Measurements from ENCODE around the gene TFF2.

Gene TFF2

DNA sequence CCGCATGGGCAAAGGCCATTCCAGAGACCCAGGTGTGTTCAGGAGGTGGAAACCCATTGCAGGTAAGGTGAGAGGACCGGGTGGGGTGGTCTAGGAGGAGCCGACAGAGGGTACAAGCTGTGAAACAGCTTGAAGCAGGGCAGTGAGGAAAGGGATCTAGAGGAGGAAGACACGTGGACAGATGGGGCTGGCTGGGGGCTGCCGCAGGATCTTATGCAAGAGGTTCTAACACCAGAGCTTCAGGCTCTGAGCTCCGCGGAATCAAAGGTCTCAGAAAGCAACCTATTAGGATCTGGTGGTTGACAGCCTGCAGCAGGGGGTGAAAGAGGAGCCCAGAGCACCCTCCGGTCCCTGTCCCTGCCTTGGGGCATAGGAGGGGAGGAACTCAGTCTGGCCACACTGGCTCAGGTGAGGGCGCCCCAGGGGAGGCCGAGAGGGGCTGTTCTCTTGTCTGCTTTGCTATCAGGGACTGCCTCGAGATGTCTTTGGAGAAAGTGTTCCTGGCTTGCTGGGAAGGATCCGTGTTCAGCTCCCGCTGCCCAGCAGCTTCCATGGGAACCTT lies 13.6 kb upstream of the TFF2 start:
- Histone ChIP-seq H3K27me3 (ENCODE audit: control insufficient read depth, insufficient read depth, low read length) (no peaks in the 10 kb centered on the region), H3K9me3 (ENCODE audit: control insufficient read depth, insufficient read depth, low read depth, low read length) (peaks cover 7% of the 10 kb centered on the region), H3K27ac (ENCODE audit: low read depth, low read length) (no peak overlapping the region), H3K4me3 (ENCODE audit: low read depth, low read length) (no peak overlapping the region), H3K36me3 (ENCODE audit: control insufficient read depth, insufficient read depth, low read length) (no peaks in the 10 kb centered on the region), H3K4me1 (ENCODE audit: control insufficient read depth, insufficient read depth, low read length) (no peaks in the 10 kb centered on the region), H3K9ac (ENCODE audit: low read length) (no peak overlapping the region)

DNA sequence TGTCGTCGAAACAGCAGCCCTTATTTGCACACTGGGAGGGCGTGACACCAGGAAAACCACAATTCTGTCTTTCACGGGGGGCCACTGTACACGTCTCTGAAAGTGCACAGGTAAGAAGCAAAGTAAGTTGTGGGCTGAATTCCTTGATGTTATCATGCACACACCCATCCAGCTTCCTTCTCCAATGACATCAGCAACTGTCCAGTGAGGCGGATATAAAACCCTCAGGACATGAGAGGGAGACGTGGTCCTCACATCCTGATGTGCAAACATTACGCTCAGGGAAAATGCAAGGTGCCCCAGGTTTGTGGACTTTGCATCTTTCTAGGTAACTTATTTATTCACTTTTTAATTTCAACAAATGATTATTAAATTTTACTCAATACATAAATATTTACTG lies 12.5 kb upstream of the TFF2 start:
- no peak overlapping the region for H3K4me3 ChIP-seq (ENCODE audit: low read depth, low read length)
- H3K27ac ChIP-seq (ENCODE audit: low read depth, low read length), result no peak overlapping the region
- H3K9me3 ChIP-seq (ENCODE audit: control insufficient read depth, insufficient read depth, low read depth, low read length), result peaks cover 13% of the 10 kb centered on the region
- H3K36me3 ChIP-seq (ENCODE audit: control insufficient read depth, insufficient read depth, low read length), result no peaks in the 10 kb centered on the region
- H3K4me1 ChIP-seq (ENCODE audit: control insufficient read depth, insufficient read depth, low read length), result no peaks in the 10 kb centered on the region
- H3K9ac ChIP-seq (ENCODE audit: low read length), result no peak overlapping the region
- H3K27me3 ChIP-seq (ENCODE audit: control insufficient read depth, insufficient read depth, low read length), result no peaks in the 10 kb centered on the region

DNA sequence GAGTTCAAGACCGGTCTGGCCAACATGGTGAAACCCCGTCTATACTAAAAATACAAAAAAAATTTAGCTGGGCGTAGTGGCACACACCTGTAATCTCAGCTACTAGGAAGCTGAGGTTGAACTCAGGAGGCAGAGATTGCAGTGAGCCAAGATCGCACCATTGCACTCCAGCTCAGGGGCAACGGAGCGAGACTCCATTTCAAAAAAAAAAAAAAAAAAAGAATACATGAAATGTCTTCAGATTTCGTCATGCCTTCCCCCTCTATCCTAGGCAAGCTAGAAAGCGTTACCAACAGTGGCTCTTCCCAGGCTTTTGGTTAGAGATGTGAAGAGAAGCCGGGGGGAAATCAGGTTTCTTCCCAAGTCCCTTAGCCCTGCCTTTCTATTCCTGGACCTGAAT lies 11.9 kb upstream of the TFF2 start:
- H3K27me3 ChIP-seq (ENCODE audit: control insufficient read depth, insufficient read depth, low read length), result no peaks in the 10 kb centered on the region
- H3K36me3 ChIP-seq (ENCODE audit: control insufficient read depth, insufficient read depth, low read length), result no peaks in the 10 kb centered on the region
- H3K4me1 ChIP-seq (ENCODE audit: control insufficient read depth, insufficient read depth, low read length), result no peaks in the 10 kb centered on the region
- no peak overlapping the region for H3K4me3 ChIP-seq (ENCODE audit: low read depth, low read length)
- H3K27ac ChIP-seq (ENCODE audit: low read depth, low read length), result no peak overlapping the region
- peaks cover 13% of the 10 kb centered on the region for H3K9me3 ChIP-seq (ENCODE audit: control insufficient read depth, insufficient read depth, low read depth, low read length)
- no peak overlapping the region for H3K9ac ChIP-seq (ENCODE audit: low read length)

DNA sequence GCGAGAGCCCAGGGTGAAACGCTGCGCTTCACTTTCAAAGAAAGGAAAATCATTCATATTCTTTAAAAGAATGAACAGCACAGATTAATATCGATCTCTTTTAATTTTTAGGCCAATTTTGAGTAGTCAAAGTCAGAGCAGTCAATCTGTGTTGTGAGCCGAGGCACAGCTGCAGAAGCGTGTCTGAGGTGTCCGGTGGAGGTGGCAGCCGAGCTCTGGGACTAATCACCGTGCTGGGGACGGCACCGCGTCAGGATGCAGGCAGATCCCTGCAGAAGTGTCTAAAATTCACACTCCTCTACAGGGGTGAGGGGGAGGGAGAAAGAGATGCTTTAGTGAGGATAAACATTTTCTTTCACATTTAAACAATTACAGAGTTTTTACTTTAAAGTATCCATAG lies 11.4 kb upstream of the TFF2 start:
- no peak overlapping the region for H3K9ac ChIP-seq (ENCODE audit: low read length)
- H3K9me3 ChIP-seq (ENCODE audit: control insufficient read depth, insufficient read depth, low read depth, low read length), result peaks cover 16% of the 10 kb centered on the region
- H3K36me3 ChIP-seq (ENCODE audit: control insufficient read depth, insufficient read depth, low read length), result no peaks in the 10 kb centered on the region
- H3K27ac ChIP-seq (ENCODE audit: low read depth, low read length), result no peak overlapping the region
- no peak overlapping the region for H3K4me3 ChIP-seq (ENCODE audit: low read depth, low read length)
- no peaks in the 10 kb centered on the region for H3K4me1 ChIP-seq (ENCODE audit: control insufficient read depth, insufficient read depth, low read length)
- no peaks in the 10 kb centered on the region for H3K27me3 ChIP-seq (ENCODE audit: control insufficient read depth, insufficient read depth, low read length)

DNA sequence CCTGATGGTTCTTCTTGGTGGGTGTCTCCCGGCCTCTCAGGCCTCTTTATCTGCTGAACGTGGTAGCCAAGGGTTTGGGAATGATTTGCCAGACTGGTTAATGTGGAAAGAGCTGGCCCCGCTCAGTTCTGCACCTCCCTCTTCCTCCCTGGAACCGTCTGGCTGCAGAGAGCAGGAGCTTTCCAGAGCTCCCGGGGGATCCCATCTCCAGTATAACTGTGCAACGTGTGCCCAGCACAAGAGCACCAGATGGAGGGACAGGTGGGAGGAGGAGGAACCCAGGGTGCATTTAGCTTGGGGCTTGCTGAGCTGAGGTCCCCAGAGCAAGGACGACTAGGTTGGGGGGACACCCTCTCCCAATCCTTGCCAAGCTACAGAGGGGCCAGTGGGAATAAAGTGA lies 10.5 kb upstream of the TFF2 start:
- Histone ChIP-seq H3K27ac (ENCODE audit: low read depth, low read length) (no peak overlapping the region), H3K4me1 (ENCODE audit: control insufficient read depth, insufficient read depth, low read length) (no peaks in the 10 kb centered on the region), H3K9ac (ENCODE audit: low read length) (no peak overlapping the region), H3K36me3 (ENCODE audit: control insufficient read depth, insufficient read depth, low read length) (no peaks in the 10 kb centered on the region), H3K4me3 (ENCODE audit: low read depth, low read length) (no peak overlapping the region), H3K27me3 (ENCODE audit: control insufficient read depth, insufficient read depth, low read length) (no peaks in the 10 kb centered on the region), H3K9me3 (ENCODE audit: control insufficient read depth, insufficient read depth, low read depth, low read length) (peaks cover 16% of the 10 kb centered on the region)

DNA sequence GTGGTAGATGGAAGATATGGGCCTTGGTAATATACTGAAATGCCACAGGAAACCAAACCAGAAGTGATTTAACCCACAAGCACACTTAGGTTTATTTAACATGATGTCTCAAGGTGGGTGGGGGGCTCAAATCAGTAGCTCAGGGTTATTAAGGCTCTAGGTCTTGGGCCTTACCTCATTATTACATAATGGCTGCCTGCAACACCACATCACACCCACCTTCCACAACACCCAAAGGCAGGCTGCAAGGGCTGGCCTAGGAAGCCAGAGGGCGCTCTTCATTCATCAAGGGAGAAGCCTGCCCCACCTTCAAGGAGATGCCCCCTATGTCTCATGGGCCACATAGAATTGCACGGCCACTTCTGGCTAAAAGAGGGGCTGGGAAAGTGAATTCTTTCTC lies 9.5 kb upstream of the TFF2 start:
- Histone ChIP-seq H3K27me3 (ENCODE audit: control insufficient read depth, insufficient read depth, low read length) (no peaks in the 10 kb centered on the region), H3K4me1 (ENCODE audit: control insufficient read depth, insufficient read depth, low read length) (no peaks in the 10 kb centered on the region), H3K9me3 (ENCODE audit: control insufficient read depth, insufficient read depth, low read depth, low read length) (peaks cover 16% of the 10 kb centered on the region)

DNA sequence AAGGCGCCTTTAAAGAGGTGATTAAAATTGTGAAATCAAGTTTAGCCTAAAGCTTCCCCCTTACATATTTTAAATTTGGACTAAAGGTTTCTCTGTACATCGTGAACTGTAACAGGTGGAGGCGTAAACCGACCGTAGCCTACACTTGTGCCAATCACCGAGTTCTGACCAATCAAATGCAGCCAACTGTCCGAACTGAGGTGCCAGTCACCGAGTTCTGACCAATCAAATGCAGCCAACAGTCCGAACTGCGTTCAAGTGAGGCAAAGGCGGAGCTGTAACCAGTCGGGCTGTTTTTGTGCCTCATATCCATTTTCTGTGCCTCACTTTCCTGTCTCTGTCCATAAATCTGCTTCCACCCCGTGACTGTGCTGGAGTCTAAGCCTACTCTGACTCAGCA lies 8.1 kb upstream of the TFF2 start:
- Histone ChIP-seq H3K36me3 (ENCODE audit: control insufficient read depth, insufficient read depth, low read length) (no peaks in the 10 kb centered on the region), H3K27me3 (ENCODE audit: control insufficient read depth, insufficient read depth, low read length) (no peaks in the 10 kb centered on the region), H3K9ac (ENCODE audit: low read length) (no peak overlapping the region), H3K9me3 (ENCODE audit: control insufficient read depth, insufficient read depth, low read depth, low read length) (peaks cover 16% of the 10 kb centered on the region), H3K4me3 (ENCODE audit: low read depth, low read length) (no peak overlapping the region), H3K27ac (ENCODE audit: low read depth, low read length) (no peak overlapping the region), H3K4me1 (ENCODE audit: control insufficient read depth, insufficient read depth, low read length) (no peaks in the 10 kb centered on the region)

More for the DNA sequence above, 9.5 kb upstream of the TFF2 start:
- Histone ChIP-seq H3K27ac (ENCODE audit: low read depth, low read length) (no peak overlapping the region), H3K9ac (ENCODE audit: low read length) (no peak overlapping the region), H3K4me3 (ENCODE audit: low read depth, low read length) (no peak overlapping the region), H3K36me3 (ENCODE audit: control insufficient read depth, insufficient read depth, low read length) (no peaks in the 10 kb centered on the region)

DNA sequence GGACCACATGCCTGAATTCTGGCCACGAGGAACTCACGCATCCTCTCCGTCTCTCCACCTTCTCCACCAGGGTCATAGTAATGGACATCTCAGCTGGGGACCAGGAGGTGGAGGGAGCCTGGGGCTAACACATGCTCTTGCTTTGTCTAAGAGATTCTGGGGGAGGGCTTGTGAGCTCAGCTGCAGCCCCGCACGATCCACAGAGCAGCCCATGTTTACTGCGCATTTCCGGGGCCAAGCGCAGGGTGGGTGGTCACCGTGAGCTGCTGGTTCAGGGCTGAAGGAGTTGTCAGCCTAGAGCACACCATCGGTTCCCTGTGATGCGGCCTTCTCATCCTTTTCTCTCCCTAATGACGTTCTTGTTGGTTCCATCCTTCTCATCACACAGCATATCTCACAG lies 7.5 kb upstream of the TFF2 start:
- no peaks in the 10 kb centered on the region for H3K4me1 ChIP-seq (ENCODE audit: control insufficient read depth, insufficient read depth, low read length)
- H3K27ac ChIP-seq (ENCODE audit: low read depth, low read length), result no peak overlapping the region
- H3K27me3 ChIP-seq (ENCODE audit: control insufficient read depth, insufficient read depth, low read length), result no peaks in the 10 kb centered on the region
- H3K9ac ChIP-seq (ENCODE audit: low read length), result no peak overlapping the region
- no peaks in the 10 kb centered on the region for H3K36me3 ChIP-seq (ENCODE audit: control insufficient read depth, insufficient read depth, low read length)
- H3K9me3 ChIP-seq (ENCODE audit: control insufficient read depth, insufficient read depth, low read depth, low read length), result peaks cover 16% of the 10 kb centered on the region
- no peak overlapping the region for H3K4me3 ChIP-seq (ENCODE audit: low read depth, low read length)

DNA sequence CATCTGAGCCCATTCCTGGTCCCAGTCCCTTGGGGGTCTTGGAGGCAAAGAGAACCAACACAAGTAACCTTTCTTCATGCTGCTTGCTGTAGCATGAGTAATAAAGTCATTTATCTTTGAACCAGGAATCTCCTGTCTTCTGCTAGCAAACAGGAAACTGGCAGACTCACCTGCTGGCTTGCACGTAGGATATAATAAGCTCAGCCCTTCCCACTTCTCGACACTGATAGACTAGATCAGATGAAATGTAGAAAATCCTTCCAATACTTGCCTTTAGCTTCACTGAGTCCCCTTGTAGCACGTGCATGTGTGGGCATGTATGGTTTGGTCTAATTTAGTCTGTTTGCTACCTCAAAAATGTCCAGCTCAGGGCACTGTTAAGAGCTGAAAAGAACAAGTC lies 6.5 kb upstream of the TFF2 start:
- no peak overlapping the region for H3K4me3 ChIP-seq (ENCODE audit: low read depth, low read length)
- H3K4me1 ChIP-seq (ENCODE audit: control insufficient read depth, insufficient read depth, low read length), result no peaks in the 10 kb centered on the region
- no peaks in the 10 kb centered on the region for H3K36me3 ChIP-seq (ENCODE audit: control insufficient read depth, insufficient read depth, low read length)
- no peaks in the 10 kb centered on the region for H3K27me3 ChIP-seq (ENCODE audit: control insufficient read depth, insufficient read depth, low read length)
- no peak overlapping the region for H3K27ac ChIP-seq (ENCODE audit: low read depth, low read length)
- peaks cover 16% of the 10 kb centered on the region for H3K9me3 ChIP-seq (ENCODE audit: control insufficient read depth, insufficient read depth, low read depth, low read length)
- H3K9ac ChIP-seq (ENCODE audit: low read length), result no peak overlapping the region

DNA sequence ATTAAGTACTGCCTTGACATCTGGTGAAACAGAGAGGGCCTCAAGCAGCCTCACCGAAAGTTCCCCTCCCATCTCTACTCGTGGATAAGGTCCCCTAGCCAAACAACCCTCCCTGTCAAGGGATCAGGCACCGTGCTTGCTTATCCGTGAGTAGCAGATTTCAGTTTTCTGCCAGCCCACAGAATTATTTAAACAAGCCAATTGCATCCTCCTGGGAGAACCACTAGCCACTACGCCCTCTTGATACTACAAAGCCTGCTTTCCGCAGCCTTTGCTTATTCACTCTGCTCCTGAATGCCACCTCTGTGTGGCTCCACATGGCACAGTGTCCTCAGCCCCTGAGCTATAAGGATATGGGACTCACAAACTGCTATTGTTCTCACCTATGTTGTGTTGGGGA lies 5.9 kb upstream of the TFF2 start:
- Histone ChIP-seq H3K4me1 (ENCODE audit: control insufficient read depth, insufficient read depth, low read length) (no peaks in the 10 kb centered on the region), H3K27me3 (ENCODE audit: control insufficient read depth, insufficient read depth, low read length) (no peaks in the 10 kb centered on the region), H3K27ac (ENCODE audit: low read depth, low read length) (no peak overlapping the region), H3K4me3 (ENCODE audit: low read depth, low read length) (no peak overlapping the region), H3K9me3 (ENCODE audit: control insufficient read depth, insufficient read depth, low read depth, low read length) (peaks cover 16% of the 10 kb centered on the region), H3K9ac (ENCODE audit: low read length) (no peak overlapping the region), H3K36me3 (ENCODE audit: control insufficient read depth, insufficient read depth, low read length) (no peaks in the 10 kb centered on the region)

DNA sequence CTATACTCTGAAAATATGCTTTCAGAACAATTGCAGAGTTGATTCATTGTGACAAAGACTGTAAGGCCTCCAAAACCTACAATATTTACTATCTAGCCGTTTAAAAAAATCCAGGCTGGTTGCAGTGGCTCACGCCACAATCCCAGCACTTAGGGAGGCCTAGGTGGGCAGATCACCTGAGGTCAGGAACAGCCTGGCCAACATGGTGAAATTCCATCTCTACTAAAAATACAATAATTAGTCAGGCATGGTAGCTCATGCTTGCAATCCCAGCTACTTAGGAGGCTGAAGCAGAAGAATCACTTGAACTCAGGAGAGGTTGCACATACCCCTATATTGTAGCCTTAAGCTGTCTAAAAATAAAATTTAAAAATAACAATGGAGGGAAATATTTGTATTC lies 5.3 kb upstream of the TFF2 start:
- Histone ChIP-seq H3K27me3 (ENCODE audit: control insufficient read depth, insufficient read depth, low read length) (no peaks in the 10 kb centered on the region), H3K9me3 (ENCODE audit: control insufficient read depth, insufficient read depth, low read depth, low read length) (peaks cover 16% of the 10 kb centered on the region)

DNA sequence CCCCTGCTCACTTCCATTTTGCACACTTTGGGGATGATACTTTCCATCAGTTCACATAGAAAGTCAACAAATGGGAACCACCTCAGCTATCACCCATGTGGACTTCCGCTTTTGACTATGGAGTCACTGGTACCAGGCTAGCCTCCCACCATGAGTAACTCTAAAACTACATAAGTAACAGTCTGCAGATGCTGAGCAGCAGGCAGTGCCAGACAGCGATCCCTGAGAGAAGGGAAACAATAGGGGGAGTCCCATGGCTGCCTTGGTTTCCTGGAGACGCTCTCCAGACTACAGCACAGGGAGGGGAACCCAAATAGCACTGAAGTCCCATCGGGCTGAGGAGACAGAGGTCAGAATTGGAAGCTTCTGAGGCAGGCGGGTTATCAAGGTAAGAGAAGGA lies 2.8 kb upstream of the TFF2 start:
- Histone ChIP-seq H3K27me3 (ENCODE audit: control insufficient read depth, insufficient read depth, low read length) (no peaks in the 10 kb centered on the region), H3K4me3 (ENCODE audit: low read depth, low read length) (no peak overlapping the region), H3K4me1 (ENCODE audit: control insufficient read depth, insufficient read depth, low read length) (no peaks in the 10 kb centered on the region), H3K36me3 (ENCODE audit: control insufficient read depth, insufficient read depth, low read length) (no peaks in the 10 kb centered on the region), H3K9me3 (ENCODE audit: control insufficient read depth, insufficient read depth, low read depth, low read length) (peaks cover 6% of the 10 kb centered on the region; the same call in 1 of the 2 replicates), H3K9ac (ENCODE audit: low read length) (no peak overlapping the region), H3K27ac (ENCODE audit: low read depth, low read length) (no peak overlapping the region)

More for the DNA sequence above, 5.3 kb upstream of the TFF2 start:
- H3K27ac ChIP-seq (ENCODE audit: low read depth, low read length), result no peak overlapping the region
- H3K4me1 ChIP-seq (ENCODE audit: control insufficient read depth, insufficient read depth, low read length), result no peaks in the 10 kb centered on the region
- no peaks in the 10 kb centered on the region for H3K36me3 ChIP-seq (ENCODE audit: control insufficient read depth, insufficient read depth, low read length)
- H3K4me3 ChIP-seq (ENCODE audit: low read depth, low read length), result no peak overlapping the region
- no peak overlapping the region for H3K9ac ChIP-seq (ENCODE audit: low read length)

All from HUES6 (cell line).